B cell (primary cell): ENCODE data around the gene VCL.

Experiments used
- EZH2 ChIP-seq: IDR thresholded peaks from 2 replicates; pipeline ENCODE4 v1.6.1; 2012; ENCODE audit warnings: borderline replicate concordance, low read depth, mild to moderate bottlenecking, moderate library complexity, low read length; ENCODE audit not compliant: insufficient read depth, poor library complexity, severe bottlenecking
- TF ChIP-seq, protein P1 (sequence below): fragments of 200-600 bp; IDR thresholded peaks from one replicate; pipeline ENCODE4 v1.8.0; 2022; ENCODE audit warnings: antibody characterized with exemption, mild to moderate bottlenecking

DNA sequence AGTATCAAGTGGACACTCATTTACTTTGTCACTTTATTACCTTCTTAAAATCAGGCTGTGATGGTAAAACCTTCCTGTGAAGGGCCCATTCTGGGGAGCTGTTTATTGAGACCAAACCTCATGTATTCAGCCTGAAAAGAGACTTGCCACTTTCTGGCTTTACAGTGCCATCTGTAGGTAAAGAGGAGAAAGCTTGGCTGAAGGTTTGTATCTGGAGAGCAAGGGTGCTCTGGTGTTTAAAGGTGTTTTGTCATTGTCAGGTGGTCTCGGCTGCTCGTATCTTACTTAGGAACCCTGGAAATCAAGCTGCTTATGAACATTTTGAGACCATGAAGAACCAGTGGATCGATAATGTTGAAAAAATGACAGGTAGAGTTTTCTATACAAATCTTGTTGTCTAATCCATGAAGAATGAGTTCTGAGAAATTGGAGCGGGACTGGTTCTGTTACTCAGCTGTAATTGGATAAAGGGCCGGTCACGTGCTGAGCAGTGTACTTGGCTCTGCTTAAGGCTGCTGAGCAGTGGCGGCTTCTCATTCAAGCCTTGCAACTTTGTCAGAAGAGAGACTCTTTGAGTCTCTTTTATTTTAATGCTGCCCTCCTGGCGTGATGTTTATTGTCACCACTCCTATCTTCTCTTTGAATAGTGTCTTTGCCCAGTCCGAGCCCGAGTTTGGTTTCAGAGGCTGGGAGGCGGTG, 105.8 kb downstream of the VCL start:
- no peak for TF ChIP-seq EZH2
- TF ChIP-seq, protein P1, sequence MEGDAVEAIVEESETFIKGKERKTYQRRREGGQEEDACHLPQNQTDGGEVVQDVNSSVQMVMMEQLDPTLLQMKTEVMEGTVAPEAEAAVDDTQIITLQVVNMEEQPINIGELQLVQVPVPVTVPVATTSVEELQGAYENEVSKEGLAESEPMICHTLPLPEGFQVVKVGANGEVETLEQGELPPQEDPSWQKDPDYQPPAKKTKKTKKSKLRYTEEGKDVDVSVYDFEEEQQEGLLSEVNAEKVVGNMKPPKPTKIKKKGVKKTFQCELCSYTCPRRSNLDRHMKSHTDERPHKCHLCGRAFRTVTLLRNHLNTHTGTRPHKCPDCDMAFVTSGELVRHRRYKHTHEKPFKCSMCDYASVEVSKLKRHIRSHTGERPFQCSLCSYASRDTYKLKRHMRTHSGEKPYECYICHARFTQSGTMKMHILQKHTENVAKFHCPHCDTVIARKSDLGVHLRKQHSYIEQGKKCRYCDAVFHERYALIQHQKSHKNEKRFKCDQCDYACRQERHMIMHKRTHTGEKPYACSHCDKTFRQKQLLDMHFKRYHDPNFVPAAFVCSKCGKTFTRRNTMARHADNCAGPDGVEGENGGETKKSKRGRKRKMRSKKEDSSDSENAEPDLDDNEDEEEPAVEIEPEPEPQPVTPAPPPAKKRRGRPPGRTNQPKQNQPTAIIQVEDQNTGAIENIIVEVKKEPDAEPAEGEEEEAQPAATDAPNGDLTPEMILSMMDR: peak; percentile 9
